AG10803 (cell line): ENCODE measurements around the gene DHH.

Source experiments
- DNase-seq: peaks from one replicate; pipeline ENCODE4 v3.0.0; 2010; ENCODE audit warnings: low read depth
- H3K4me3 ChIP-seq: 2 replicates; pipeline ENCODE4 v1.5.1; 2011; ENCODE audit warnings: mild to moderate bottlenecking, low read length, control low read depth
- TF ChIP-seq, protein P1 (sequence below): conservative IDR thresholded peaks from 2 replicates; pipeline ENCODE4 v1.5.1; 2011; ENCODE audit warnings: mild to moderate bottlenecking, low read length, control low read depth, inconsistent platforms

DHH gene

DNA sequence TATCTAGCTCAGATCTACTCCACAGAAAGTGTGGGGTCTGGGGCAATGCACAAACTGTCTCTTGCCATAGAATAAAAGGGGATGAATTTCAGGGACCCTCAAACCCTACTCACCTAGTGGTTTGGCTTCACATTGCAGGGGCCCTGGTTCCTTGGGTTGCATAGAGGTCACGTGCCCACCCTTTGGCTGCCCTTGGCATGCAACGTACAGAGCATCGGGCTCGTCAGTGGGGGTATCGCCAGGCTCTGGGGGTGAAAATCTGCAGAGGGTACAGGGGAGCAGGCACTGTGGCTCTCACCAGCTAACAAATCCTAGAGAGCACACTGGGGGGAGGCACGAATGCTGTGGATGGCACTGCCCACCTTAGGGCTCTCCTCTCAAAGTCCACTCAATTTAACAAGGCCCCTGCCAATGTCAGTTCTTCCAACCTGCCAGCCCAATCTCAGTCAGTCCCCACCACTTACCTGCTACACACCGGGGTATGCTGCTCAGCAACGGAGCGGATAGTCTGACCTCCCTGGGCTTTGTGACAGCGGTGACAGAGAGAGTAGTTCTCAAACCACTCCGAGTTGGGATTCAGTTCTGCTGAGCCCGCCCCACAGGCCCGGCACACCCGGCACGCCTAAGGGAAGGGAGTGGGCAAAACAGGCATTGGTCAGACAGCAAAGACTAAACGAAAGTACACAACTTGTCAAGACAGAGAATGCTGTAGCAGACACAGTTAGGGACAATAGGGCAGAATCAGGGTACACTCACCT is 42.0 kb downstream of the DHH start:
- TF ChIP-seq, protein P1, sequence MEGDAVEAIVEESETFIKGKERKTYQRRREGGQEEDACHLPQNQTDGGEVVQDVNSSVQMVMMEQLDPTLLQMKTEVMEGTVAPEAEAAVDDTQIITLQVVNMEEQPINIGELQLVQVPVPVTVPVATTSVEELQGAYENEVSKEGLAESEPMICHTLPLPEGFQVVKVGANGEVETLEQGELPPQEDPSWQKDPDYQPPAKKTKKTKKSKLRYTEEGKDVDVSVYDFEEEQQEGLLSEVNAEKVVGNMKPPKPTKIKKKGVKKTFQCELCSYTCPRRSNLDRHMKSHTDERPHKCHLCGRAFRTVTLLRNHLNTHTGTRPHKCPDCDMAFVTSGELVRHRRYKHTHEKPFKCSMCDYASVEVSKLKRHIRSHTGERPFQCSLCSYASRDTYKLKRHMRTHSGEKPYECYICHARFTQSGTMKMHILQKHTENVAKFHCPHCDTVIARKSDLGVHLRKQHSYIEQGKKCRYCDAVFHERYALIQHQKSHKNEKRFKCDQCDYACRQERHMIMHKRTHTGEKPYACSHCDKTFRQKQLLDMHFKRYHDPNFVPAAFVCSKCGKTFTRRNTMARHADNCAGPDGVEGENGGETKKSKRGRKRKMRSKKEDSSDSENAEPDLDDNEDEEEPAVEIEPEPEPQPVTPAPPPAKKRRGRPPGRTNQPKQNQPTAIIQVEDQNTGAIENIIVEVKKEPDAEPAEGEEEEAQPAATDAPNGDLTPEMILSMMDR, result no peak
- H3K4me3 ChIP-seq, result no peak overlapping the region
- no peak for DNase-seq

DNA sequence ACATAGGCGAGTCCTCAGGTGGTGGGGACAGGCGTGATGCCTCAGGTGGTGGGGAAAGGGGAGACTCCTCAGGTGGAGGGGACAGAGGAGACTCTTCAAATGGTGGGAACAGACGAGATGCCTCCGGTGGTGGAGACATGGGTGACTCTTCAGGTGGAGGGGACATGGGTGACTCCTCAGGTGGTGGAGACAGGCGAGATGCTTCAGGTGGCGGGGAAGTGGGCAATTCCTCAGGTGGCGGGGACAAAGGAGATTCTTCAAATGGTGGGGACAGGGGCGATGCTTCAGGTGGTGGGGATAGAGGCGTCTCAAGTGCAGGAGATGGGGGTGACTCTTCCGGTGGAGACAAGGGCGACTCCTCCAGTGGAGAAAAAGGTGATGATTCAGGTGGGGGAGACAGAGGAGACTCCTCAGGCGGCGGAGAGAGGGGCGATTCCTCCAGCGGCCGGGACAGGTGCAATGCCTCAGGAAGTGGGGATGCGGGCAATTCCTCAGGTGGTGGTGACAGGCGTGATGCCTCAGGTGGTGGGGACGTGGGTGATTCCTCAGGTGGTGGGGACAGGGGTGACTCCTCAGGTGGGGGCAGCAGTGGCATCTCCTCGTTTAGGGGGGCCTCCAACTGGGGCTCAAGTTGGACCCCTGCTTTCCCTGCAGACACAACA is 42.7 kb downstream of the DHH start:
- DNase-seq, result no peak
- TF ChIP-seq, protein P1, result no peak
- H3K4me3 ChIP-seq, result no peak overlapping the region

DNA sequence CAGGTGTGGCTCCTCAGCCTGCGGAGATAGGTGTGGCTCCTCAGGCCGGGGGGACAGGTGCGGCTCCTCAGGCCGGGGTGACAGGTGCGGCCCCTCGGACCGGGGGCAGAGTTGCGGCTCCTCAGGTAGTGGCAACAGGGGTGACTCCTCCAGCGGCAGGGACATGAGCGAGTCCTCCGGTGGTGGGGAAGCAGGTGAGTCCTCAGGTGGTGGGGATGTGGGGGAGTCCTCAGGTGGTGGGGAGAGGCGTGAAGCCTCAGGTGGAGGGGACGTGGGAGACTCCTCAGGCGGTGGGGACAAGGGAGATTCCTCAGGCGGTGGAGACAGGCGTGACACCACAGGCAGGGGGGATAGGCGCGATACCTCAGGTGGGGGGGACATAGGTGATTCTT is 43.2 kb downstream of the DHH start:
- TF ChIP-seq, protein P1, result no peak

DNA sequence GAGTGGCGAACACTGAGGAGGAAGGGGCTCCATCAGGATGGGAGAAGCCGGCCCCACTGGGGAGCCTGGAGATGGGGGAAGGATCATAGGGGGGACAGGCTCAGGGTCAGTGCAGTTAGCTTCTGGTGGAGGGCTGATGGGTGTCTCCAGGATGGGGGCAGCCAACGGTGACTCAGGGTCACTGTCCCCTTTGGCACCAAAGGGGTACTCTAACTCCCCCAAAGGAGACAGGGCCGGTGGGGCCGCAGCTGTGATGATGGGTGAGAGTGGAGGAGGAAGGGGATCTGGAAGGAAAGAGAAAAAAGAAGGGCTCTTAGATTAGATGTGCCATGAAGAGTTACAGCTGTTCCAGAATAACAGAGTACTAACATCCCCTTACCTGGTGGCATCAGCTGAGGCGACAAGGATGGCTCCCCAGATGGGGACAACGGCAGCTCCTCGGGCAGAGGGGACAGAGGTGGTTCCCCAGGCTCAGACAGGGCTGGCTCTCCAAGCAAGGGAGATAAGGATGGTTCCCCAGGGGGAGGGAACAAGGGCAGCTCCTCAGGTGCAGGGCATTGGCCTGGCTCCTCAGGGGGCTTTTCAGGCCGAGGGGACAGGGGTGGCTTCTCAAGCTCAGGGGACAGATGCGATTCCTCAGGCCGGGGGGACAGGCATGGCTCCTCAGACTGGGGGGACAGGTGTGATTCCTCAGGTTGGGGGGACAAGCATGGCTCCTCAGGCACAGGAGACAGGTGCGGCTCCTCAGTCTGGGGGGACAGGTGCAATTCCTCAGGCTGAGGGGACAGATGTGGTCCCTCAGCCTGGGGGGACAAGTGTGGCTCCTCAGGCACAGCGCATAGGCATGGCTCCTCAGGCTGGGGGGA is 43.9 kb downstream of the DHH start:
- DNase-seq, result no peak
- TF ChIP-seq, protein P1, result no peak
- no peak overlapping the region for H3K4me3 ChIP-seq

More for the DNA sequence above, 43.2 kb downstream of the DHH start:
- no peak overlapping the region for H3K4me3 ChIP-seq
- no peak for DNase-seq

DNA sequence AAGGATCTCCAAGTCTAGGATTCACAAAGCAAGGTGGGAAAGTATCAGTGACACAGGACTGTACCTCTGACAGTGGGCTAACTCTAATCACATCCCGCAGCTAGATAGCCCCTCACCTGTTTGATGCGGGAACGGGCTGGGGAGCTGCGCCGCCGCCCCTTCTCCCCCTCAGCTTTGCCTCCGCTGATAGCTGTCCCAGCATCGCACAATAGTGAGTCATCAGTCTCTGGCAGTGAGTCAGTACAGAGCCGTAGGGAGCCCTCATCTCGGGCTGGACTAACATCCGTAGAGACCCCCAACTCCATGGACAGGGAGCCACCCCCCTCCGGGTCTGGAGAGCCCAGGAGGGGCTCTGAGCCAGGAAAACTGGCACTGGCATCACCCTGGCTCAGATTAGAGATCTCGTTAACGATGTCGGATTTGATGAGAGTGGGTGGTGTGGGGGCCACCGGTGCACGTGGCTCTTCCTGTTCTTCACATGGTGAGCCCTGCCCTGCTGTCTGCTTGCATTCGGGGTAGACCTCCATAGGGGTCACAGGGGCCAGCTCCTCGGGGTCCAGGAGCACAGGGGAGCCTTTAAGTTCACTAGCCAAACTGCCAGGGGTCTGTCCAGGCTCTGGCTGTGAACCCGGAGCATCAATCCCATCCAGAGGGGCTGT is 44.9 kb downstream of the DHH start:
- DNase-seq, result peak; percentile 16
- no peak overlapping the region for H3K4me3 ChIP-seq
- TF ChIP-seq, protein P1, result no peak

DNA sequence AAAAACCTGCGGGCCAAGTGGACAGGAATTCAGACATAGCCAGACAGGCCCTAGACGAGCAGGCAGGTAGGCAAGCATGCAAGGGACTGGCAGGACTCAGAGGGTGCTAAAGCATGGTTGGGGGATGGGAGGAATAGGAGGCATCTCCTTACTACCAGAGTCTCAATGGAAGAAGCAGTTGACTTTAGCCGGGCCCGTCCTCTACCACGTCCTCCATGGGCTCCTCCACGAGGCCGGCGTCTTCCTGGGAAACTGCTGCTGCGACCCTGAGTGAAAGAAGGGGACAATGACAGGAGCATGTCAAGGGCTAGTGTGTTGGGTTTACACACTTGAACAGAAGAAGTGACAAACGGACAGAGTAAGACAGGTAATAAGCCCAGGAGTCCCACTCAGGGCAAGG is 45.6 kb downstream of the DHH start:
- H3K4me3 ChIP-seq, result no peak overlapping the region
- TF ChIP-seq, protein P1, result no peak
- DNase-seq, result no peak
